ENCODE data around the gene C20orf141.

C20orf141 gene

GRCh38 chr20:2845607-2846006, 30.8 kb downstream of the C20orf141 start:
- ChIA-PET POLR2A (no interaction called here), CTCF (interaction anchor here (0.5 to 12.0 kb wide), 5 partner anchors 10 to 270 kb away, joined by 3 to 159 read pairs (median 3); no protein-coding TSS in a partner anchor)
- no peak for TF ChIP-seq BCL11B (tag by site-specific recombination; IDR thresholded peaks at IDR 0.05; ENCODE audit: low read depth)
- TF ChIP-seq HIC1 (tag by site-specific recombination; IDR thresholded peaks at IDR 0.05): no peak
- TF ChIP-seq ZSCAN16 (tag by site-specific recombination; IDR thresholded peaks at IDR 0.05): no peak
- TF ChIP-seq ZNF146 (tag by site-specific recombination; IDR thresholded peaks at IDR 0.05): peak; percentile 38
- no peaks in the 10 kb centered on the region for H3K9me3 ChIP-seq (ENCODE audit: control insufficient read depth, insufficient read depth, low read depth, low read length)
- H3K4me3 ChIP-seq (ENCODE audit: low read depth, low read length): no peak overlapping the region
- no peak overlapping the region for H3K27ac ChIP-seq (ENCODE audit: extremely low read depth, low read depth, low read length)
- 0 out of 2 replicates have a peak, but pooled peaks cover 2% of the 10 kb centered on the region for H3K4me1 ChIP-seq (ENCODE audit: control insufficient read depth, insufficient read depth, low read length)
- H3K36me3 ChIP-seq (ENCODE audit: control insufficient read depth in 2 of 2, insufficient read depth in 1 of 2, low read length in 2 of 2): peaks cover 0 to 9% of the 10 kb centered on the region in 2 experiments; a peak in 2 of 3 replicates

GRCh38 chr20:2846698-2847097, 31.9 kb downstream of the C20orf141 start:
- peaks cover 0 to 9% of the 10 kb centered on the region in 2 experiments; a peak in 2 of 3 replicates for H3K36me3 ChIP-seq (ENCODE audit: control insufficient read depth in 2 of 2, insufficient read depth in 1 of 2, low read length in 2 of 2)
- no peak overlapping the region for H3K27ac ChIP-seq (ENCODE audit: extremely low read depth, low read depth, low read length)

More at GRCh38 chr20:2846698-2847097, 31.9 kb downstream of the C20orf141 start:
- POLR2A ChIA-PET: interaction anchor here (0.6 kb wide), 1 partner anchor 88 kb away, joined by 3 read pairs; no protein-coding TSS in a partner anchor
- TF ChIP-seq ZBTB21 (tag by site-specific recombination; IDR thresholded peaks at IDR 0.05) (no peak), ZFP37 (tag by site-specific recombination; IDR thresholded peaks at IDR 0.05) (no peak), ZSCAN30 (tag by site-specific recombination; IDR thresholded peaks at IDR 0.05) (no peak), SP2 (tag by site-specific recombination; IDR thresholded peaks at IDR 0.05) (no peak), ZNF544 (tag by site-specific recombination; IDR thresholded peaks at IDR 0.05) (no peak), ZBTB10 (tag by site-specific recombination; IDR thresholded peaks at IDR 0.05) (no peak), ZFHX2 (tag by site-specific recombination; conservative IDR thresholded peaks at IDR 0.05) (no peak), PATZ1 (tag by site-specific recombination; IDR thresholded peaks at IDR 0.05) (no peak)
- TF ChIP-seq, protein P1, sequence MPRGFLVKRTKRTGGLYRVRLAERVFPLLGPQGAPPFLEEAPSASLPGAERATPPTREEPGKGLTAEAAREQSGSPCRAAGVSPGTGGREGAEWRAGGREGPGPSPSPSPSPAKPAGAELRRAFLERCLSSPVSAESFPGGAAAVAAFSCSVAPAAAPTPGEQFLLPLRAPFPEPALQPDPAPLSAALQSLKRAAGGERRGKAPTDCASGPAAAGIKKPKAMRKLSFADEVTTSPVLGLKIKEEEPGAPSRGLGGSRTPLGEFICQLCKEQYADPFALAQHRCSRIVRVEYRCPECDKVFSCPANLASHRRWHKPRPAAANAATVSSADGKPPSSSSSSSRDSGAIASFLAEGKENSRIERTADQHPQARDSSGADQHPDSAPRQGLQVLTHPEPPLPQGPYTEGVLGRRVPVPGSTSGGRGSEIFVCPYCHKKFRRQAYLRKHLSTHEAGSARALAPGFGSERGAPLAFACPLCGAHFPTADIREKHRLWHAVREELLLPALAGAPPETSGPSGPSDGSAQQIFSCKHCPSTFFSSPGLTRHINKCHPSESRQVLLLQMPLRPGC (tag by site-specific recombination; IDR thresholded peaks at IDR 0.05): no peak
- TF ChIP-seq, protein P2, sequence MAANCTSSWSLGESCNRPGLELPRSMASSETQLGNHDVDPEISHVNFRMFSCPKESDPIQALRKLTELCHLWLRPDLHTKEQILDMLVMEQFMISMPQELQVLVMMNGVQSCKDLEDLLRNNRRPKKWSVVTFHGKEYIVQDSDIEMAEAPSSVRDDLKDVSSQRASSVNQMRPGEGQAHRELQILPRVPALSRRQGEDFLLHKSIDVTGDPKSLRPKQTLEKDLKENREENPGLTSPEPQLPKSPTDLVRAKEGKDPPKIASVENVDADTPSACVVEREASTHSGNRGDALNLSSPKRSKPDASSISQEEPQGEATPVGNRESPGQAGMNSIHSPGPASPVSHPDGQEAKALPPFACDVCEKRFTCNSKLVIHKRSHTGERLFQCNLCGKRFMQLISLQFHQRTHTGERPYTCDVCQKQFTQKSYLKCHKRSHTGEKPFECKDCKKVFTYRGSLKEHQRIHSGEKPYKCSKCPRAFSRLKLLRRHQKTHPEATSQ (tag by site-specific recombination; IDR thresholded peaks at IDR 0.05): no peak
- H3K9me3 ChIP-seq (ENCODE audit: control insufficient read depth, insufficient read depth, low read depth, low read length): no peaks in the 10 kb centered on the region
- no peaks in the 10 kb centered on the region for H3K4me1 ChIP-seq (ENCODE audit: control insufficient read depth, insufficient read depth, low read length)
- CTCF ChIA-PET: interaction anchor here (12.0 kb wide), 1 partner anchor 90 kb away, joined by 159 read pairs; no protein-coding TSS in a partner anchor
- H3K4me3 ChIP-seq (ENCODE audit: low read depth, low read length): no peak overlapping the region
